Karpas-422 (cell line): Measurements from ENCODE around the gene RIPK4. TPM values are rescaled to one million over a fixed set of nuclear protein-coding genes. Genes with fewer than 3 reads are reported as not detected.

ENCODE experiments used
- DNase-seq: peaks from one replicate; pipeline ENCODE4 v3.0.0-alpha.2; 2015
- H2AFZ ChIP-seq: fragments of 200-600 bp; sonication (generic); 2 replicates; pipeline ENCODE4 v1.6.1; 2014; ENCODE audit warnings: antibody characterized with exemption, low read length, mixed read lengths
- H3K27ac ChIP-seq: fragments of 200-600 bp; sonication (generic); 2 replicates; pipeline ENCODE4 v1.5.1; 2014; ENCODE audit warnings: mild to moderate bottlenecking, low read length, moderate library complexity
- H3K27me3 ChIP-seq: fragments of 200-600 bp; sonication (generic); 2 replicates; pipeline ENCODE4 v1.6.1; 2014; ENCODE audit warnings: low read length, mixed read lengths
- H3K36me3 ChIP-seq: fragments of 200-600 bp; sonication (generic); 2 replicates; pipeline ENCODE4 v1.6.1; 2014; ENCODE audit warnings: low read length, mixed read lengths; ENCODE audit not compliant: insufficient read depth
- H3K4me1 ChIP-seq: fragments of 200-600 bp; sonication (generic); 2 replicates; pipeline ENCODE4 v1.6.1; 2014; ENCODE audit warnings: mild to moderate bottlenecking, low read length, mixed read lengths
- H3K4me2 ChIP-seq: fragments of 200-600 bp; sonication (generic); 2 replicates; pipeline ENCODE4 v1.6.1; 2014; ENCODE audit warnings: low read length, low read depth, mild to moderate bottlenecking; ENCODE audit not compliant: poor library complexity, severe bottlenecking
- H3K4me3 ChIP-seq: fragments of 200-600 bp; sonication (generic); 2 replicates; pipeline ENCODE4 v1.5.1; 2014; ENCODE audit warnings: mild to moderate bottlenecking, antibody characterized with exemption, low read length, mixed read lengths
- H3K79me2 ChIP-seq: fragments of 200-600 bp; sonication (generic); 2 replicates; pipeline ENCODE4 v1.6.1; 2014; ENCODE audit warnings: mild to moderate bottlenecking, low read length, mixed read lengths
- H3K9ac ChIP-seq: fragments of 200-600 bp; sonication (generic); 2 replicates; pipeline ENCODE4 v1.6.0; 2014; ENCODE audit warnings: low read length
- H3K9me2 ChIP-seq: fragments of 200-600 bp; sonication (generic), shearing (Covaris generic); replicated peaks from 2 replicates; pipeline ENCODE4 v1.6.0; 2014; ENCODE audit warnings: mild to moderate bottlenecking, low read length, moderate library complexity; ENCODE audit not compliant: insufficient read depth
- H3K9me3 ChIP-seq: fragments of 300-700, 200-600 bp; sonication (generic); 2 replicates; pipeline ENCODE4 v1.6.1; 2014; ENCODE audit warnings: low read length, mixed read lengths
- H4K20me1 ChIP-seq: fragments of 200-600 bp; sonication (generic); 2 replicates; pipeline ENCODE4 v1.6.1; 2014; ENCODE audit warnings: mild to moderate bottlenecking, antibody characterized with exemption, low read length, low read depth; ENCODE audit not compliant: insufficient read depth
- total RNA-seq: library from RNA; depleted of rRNA; stranded (reverse); fragments of >200 nt; shearing (Covaris generic); gene quantifications from 2 replicates; pipeline ENCODE4 v1.2.3, GENCODE V29; 2014; ENCODE audit warnings: low replicate concordance

RIPK4 gene
- total RNA-seq, 1 experiment from 2014 or later, result not detected

GRCh38 chr21:41770901-41771624 lies 4.2 kb upstream of the RIPK4 start:
- Histone ChIP-seq H3K4me1 (no peaks in the 10 kb centered on the region), H4K20me1 (no peaks in the 10 kb centered on the region), H2AFZ (no peak overlapping the region), H3K27ac (no peak overlapping the region), H3K4me3 (no peak overlapping the region), H3K36me3 (no peaks in the 10 kb centered on the region), H3K9me3 (no peaks in the 10 kb centered on the region), H3K79me2 (no peaks in the 10 kb centered on the region), H3K27me3 (no peaks in the 10 kb centered on the region), H3K4me2 (no peak overlapping the region), H3K9me2 (no peaks in the 10 kb centered on the region), H3K9ac (no peak overlapping the region)
- DNase-seq, result no peak

- no peak overlapping the region for H3K9ac ChIP-seq
- no peaks in the 10 kb centered on the region for H3K79me2 ChIP-seq
- H3K27me3 ChIP-seq, result no peaks in the 10 kb centered on the region
- H3K4me2 ChIP-seq, result no peak overlapping the region
- H3K36me3 ChIP-seq, result no peaks in the 10 kb centered on the region
- no peak overlapping the region for H3K4me3 ChIP-seq
- no peaks in the 10 kb centered on the region for H3K9me3 ChIP-seq
- no peak overlapping the region for H3K27ac ChIP-seq
- no peaks in the 10 kb centered on the region for H3K4me1 ChIP-seq
- no peak for DNase-seq
- no peaks in the 10 kb centered on the region for H4K20me1 ChIP-seq
- no peaks in the 10 kb centered on the region for H3K9me2 ChIP-seq
- no peak overlapping the region for H2AFZ ChIP-seq
Measured at GRCh38 chr21:41769933-41770332, 3.1 kb upstream of the RIPK4 start.

- no peak overlapping the region for H2AFZ ChIP-seq
- H3K79me2 ChIP-seq, result no peaks in the 10 kb centered on the region
- H3K9me3 ChIP-seq, result no peaks in the 10 kb centered on the region
- no peaks in the 10 kb centered on the region for H3K9me2 ChIP-seq
- H3K4me2 ChIP-seq, result no peak overlapping the region
- DNase-seq, result no peak
- H3K9ac ChIP-seq, result no peak overlapping the region
- no peaks in the 10 kb centered on the region for H3K4me1 ChIP-seq
- H3K36me3 ChIP-seq, result no peaks in the 10 kb centered on the region
- H3K27ac ChIP-seq, result no peak overlapping the region
- no peaks in the 10 kb centered on the region for H3K27me3 ChIP-seq
- no peaks in the 10 kb centered on the region for H4K20me1 ChIP-seq
- no peak overlapping the region for H3K4me3 ChIP-seq
Measured at GRCh38 chr21:41769521-41769920, 2.7 kb upstream of the RIPK4 start.

GRCh38 chr21:41769111-41769510 lies 2.3 kb upstream of the RIPK4 start:
- Histone ChIP-seq H3K4me2 (no peak overlapping the region), H2AFZ (no peak overlapping the region), H3K27me3 (no peaks in the 10 kb centered on the region), H4K20me1 (no peaks in the 10 kb centered on the region), H3K9me2 (no peaks in the 10 kb centered on the region), H3K4me1 (no peaks in the 10 kb centered on the region), H3K9ac (no peak overlapping the region), H3K9me3 (no peaks in the 10 kb centered on the region), H3K4me3 (no peak overlapping the region), H3K79me2 (no peaks in the 10 kb centered on the region), H3K36me3 (no peaks in the 10 kb centered on the region), H3K27ac (no peak overlapping the region)
- no peak for DNase-seq

GRCh38 chr21:41768437-41769042 lies 1.7 kb upstream of the RIPK4 start:
- H3K9me2 ChIP-seq, result no peaks in the 10 kb centered on the region
- no peak overlapping the region for H3K4me2 ChIP-seq
- no peak for DNase-seq
- no peak overlapping the region for H2AFZ ChIP-seq
- H3K27me3 ChIP-seq, result no peaks in the 10 kb centered on the region
- no peaks in the 10 kb centered on the region for H3K36me3 ChIP-seq
- H3K79me2 ChIP-seq, result no peaks in the 10 kb centered on the region
- H3K27ac ChIP-seq, result no peak overlapping the region
- H3K4me1 ChIP-seq, result no peaks in the 10 kb centered on the region
- no peak overlapping the region for H3K4me3 ChIP-seq
- H3K9ac ChIP-seq, result no peak overlapping the region
- no peaks in the 10 kb centered on the region for H3K9me3 ChIP-seq
- H4K20me1 ChIP-seq, result no peaks in the 10 kb centered on the region

GRCh38 chr21:41767606-41768436 lies 969 bp upstream of the RIPK4 start:
- H3K9ac ChIP-seq, result no peak overlapping the region
- H3K27me3 ChIP-seq, result no peaks in the 10 kb centered on the region
- H4K20me1 ChIP-seq, result no peaks in the 10 kb centered on the region
- H3K4me1 ChIP-seq, result no peaks in the 10 kb centered on the region
- no peaks in the 10 kb centered on the region for H3K9me3 ChIP-seq
- H3K9me2 ChIP-seq, result no peaks in the 10 kb centered on the region
- no peak for DNase-seq
- H3K79me2 ChIP-seq, result no peaks in the 10 kb centered on the region
- H2AFZ ChIP-seq, result no peak overlapping the region
- H3K4me3 ChIP-seq, result no peak overlapping the region
- H3K27ac ChIP-seq, result no peak overlapping the region
- H3K36me3 ChIP-seq, result no peaks in the 10 kb centered on the region
- H3K4me2 ChIP-seq, result no peak overlapping the region

GRCh38 chr21:41765973-41766882 lies 624 bp downstream of the RIPK4 start:
- Histone ChIP-seq H4K20me1 (no peaks in the 10 kb centered on the region), H3K36me3 (no peaks in the 10 kb centered on the region), H3K4me3 (no peak overlapping the region), H3K9ac (no peak overlapping the region), H2AFZ (no peak overlapping the region), H3K27me3 (no peaks in the 10 kb centered on the region), H3K4me2 (no peak overlapping the region), H3K9me3 (no peaks in the 10 kb centered on the region), H3K9me2 (no peaks in the 10 kb centered on the region), H3K79me2 (no peaks in the 10 kb centered on the region), H3K4me1 (no peaks in the 10 kb centered on the region), H3K27ac (no peak overlapping the region)
- DNase-seq, result no peak
